ENCODE data around the gene NRXN3. TPM values are rescaled to one million over a fixed set of nuclear protein-coding genes. Genes with fewer than 3 reads are reported as not detected.

Gene NRXN3
- total and polyA plus RNA-seq, 2 of the 4 experiments (the other 2 are of a cell fraction): 4.8 to 25.1 TPM

GRCh38 chr14:78823516-78823915 lies 653.3 kb downstream of the NRXN3 start:
- WGBS, 2 experiments (ENCODE audit: extremely low coverage in 2 of 2, insufficient read length in 1 of 2): no CpG with 5 or more reads among the region's 2 CpGs
- ATAC-seq (ENCODE audit: low read depth): no peak

More at GRCh38 chr14:78823516-78823915, 653.3 kb downstream of the NRXN3 start:
- DNase-seq: no peak
- H3K36me3 ChIP-seq (ENCODE audit: control insufficient read depth, insufficient read depth, low read length): no peaks in the 10 kb centered on the region
- H3K4me2 ChIP-seq (ENCODE audit: low read depth, low read length): no peak overlapping the region
- TF ChIP-seq NFE2L2 (IDR thresholded peaks at IDR 0.05; ENCODE audit: low read depth, low read length) (no peak), POLR2A (IDR thresholded peaks at IDR 0.05; ENCODE audit: low read depth, low read length) (no peak), SMC3 (IDR thresholded peaks at IDR 0.05; ENCODE audit: low read depth, low read length) (no peak), FOS (IDR thresholded peaks at IDR 0.05; ENCODE audit: low read depth, low read length) (no peak), USF2 (IDR thresholded peaks at IDR 0.05; ENCODE audit: low read depth, low read length) (no peak), BHLHE40 (IDR thresholded peaks at IDR 0.05; ENCODE audit: low read depth, low read length) (no peak), CEBPB (IDR thresholded peaks at IDR 0.05; ENCODE audit: low read depth, low read length) (no peak), MAFK (IDR thresholded peaks at IDR 0.05; ENCODE audit: low read depth, low read length) (no peak), RAD21 (IDR thresholded peaks at IDR 0.05; ENCODE audit: low read length) (no peak), RCOR1 (IDR thresholded peaks at IDR 0.05; ENCODE audit: insufficient replicate concordance, low read length) (no peak), RFX5 (IDR thresholded peaks at IDR 0.05; ENCODE audit: low read depth, low read length) (no peak), MAZ (IDR thresholded peaks at IDR 0.05; ENCODE audit: borderline replicate concordance, low read depth, low read length) (no peak), CTCF (conservative IDR thresholded peaks at IDR 0.05; ENCODE audit: low read depth, low read length) (no peak), CHD1 (IDR thresholded peaks at IDR 0.05; ENCODE audit: low read depth, low read length) (no peak), MXI1 (IDR thresholded peaks at IDR 0.05; ENCODE audit: borderline replicate concordance, low read depth, low read length) (no peak)
- TF ChIP-seq, protein P1, sequence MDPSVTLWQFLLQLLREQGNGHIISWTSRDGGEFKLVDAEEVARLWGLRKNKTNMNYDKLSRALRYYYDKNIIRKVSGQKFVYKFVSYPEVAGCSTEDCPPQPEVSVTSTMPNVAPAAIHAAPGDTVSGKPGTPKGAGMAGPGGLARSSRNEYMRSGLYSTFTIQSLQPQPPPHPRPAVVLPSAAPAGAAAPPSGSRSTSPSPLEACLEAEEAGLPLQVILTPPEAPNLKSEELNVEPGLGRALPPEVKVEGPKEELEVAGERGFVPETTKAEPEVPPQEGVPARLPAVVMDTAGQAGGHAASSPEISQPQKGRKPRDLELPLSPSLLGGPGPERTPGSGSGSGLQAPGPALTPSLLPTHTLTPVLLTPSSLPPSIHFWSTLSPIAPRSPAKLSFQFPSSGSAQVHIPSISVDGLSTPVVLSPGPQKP (IDR thresholded peaks at IDR 0.05; ENCODE audit: borderline replicate concordance, low read depth, low read length): no peak
- H4K91ac ChIP-seq (ENCODE audit: insufficient read depth, low read depth, low read length): no peak overlapping the region
- H3K27me3 ChIP-seq (ENCODE audit: control insufficient read depth, insufficient read depth, low read length): no peaks in the 10 kb centered on the region
- H2AK5ac ChIP-seq (ENCODE audit: low read depth, low read length): no peak overlapping the region
- H3K9me1 ChIP-seq (ENCODE audit: insufficient read depth, low read length): no peaks in the 10 kb centered on the region
- no peak overlapping the region for H4K8ac ChIP-seq (ENCODE audit: low read depth in 2 of 2, low read length in 2 of 2)
- no peak overlapping the region for H2BK120ac ChIP-seq (ENCODE audit: low read depth, low read length)
- H3K56ac ChIP-seq (ENCODE audit: extremely low read depth, insufficient read depth, low read length): no peak overlapping the region
- H3K4me3 ChIP-seq (ENCODE audit: insufficient read depth, low read depth, low read length): no peak overlapping the region
- H3K14ac ChIP-seq (replicated peaks; ENCODE audit: low read depth, low read length): no peak overlapping the region
- BruUV-seq (replicated peaks): no TSS peak
- H3K9me3 ChIP-seq (ENCODE audit: control insufficient read depth, insufficient read depth, low read length): no peaks in the 10 kb centered on the region; the same call in 1 of the 2 replicates
- H2AFZ ChIP-seq (replicated peaks; ENCODE audit: low read length, poor library complexity): no peak overlapping the region
- no peak overlapping the region for H2BK20ac ChIP-seq (ENCODE audit: low read depth, low read length)
- H3K18ac ChIP-seq (ENCODE audit: low read depth, low read length): no peak overlapping the region
- H3K4me1 ChIP-seq (ENCODE audit: control insufficient read depth, insufficient read depth, low read length): no peaks in the 10 kb centered on the region
- H2BK5ac ChIP-seq (ENCODE audit: low read depth, low read length, poor library complexity, severe bottlenecking): no peak overlapping the region
- no peak overlapping the region for H3K27ac ChIP-seq (ENCODE audit: insufficient read depth, low read length)
- H2BK15ac ChIP-seq (ENCODE audit: low read depth, low read length): no peak overlapping the region
- H3K9ac ChIP-seq (ENCODE audit: low read depth, low read length): no peak overlapping the region
- dilution Hi-C loops (cut with HindIII; ENCODE audit: low sequenced_read_pairs, unreplicated experiment): no loop called here
- ChIA-PET POLR2A (ENCODE audit: unreplicated experiment) (no interaction called here), CTCF (no interaction called here)
- no peak overlapping the region for H3K23ac ChIP-seq (ENCODE audit: low read depth, low read length)
- H4K5ac ChIP-seq (ENCODE audit: low read depth, low read length): no peak overlapping the region
- H3K4ac ChIP-seq (ENCODE audit: low read depth, low read length): no peak overlapping the region
- no peaks in the 10 kb centered on the region for H4K20me1 ChIP-seq (ENCODE audit: insufficient read depth, low read length)
- no peaks in the 10 kb centered on the region for H3K79me1 ChIP-seq (ENCODE audit: low read depth in 1 of 2, low read length in 2 of 2)
- no peak overlapping the region for H2AK9ac ChIP-seq (replicated peaks; ENCODE audit: low read depth, low read length, poor library complexity)
- intact Hi-C loops (cut with micrococcal nuclease): no loop called here
- in situ Hi-C loops (cut with MboI; ENCODE audit: low sequenced_read_pairs): no loop called here

All from IMR-90 (cell line).